Esophagus muscularis mucosa (tissue), 4 donors: ENCODE results near the gene TANGO6. TPM values are rescaled to one million over a fixed set of nuclear protein-coding genes. Genes with fewer than 3 reads are reported as not detected.
"Not testable (repeated sequence)": the region's sequence is repeated elsewhere in the genome, so short reads cannot be mapped to it uniquely, and the experiment has no call there.

Experiments
- DNase-seq: peaks from one replicate; pipeline ENCODE4 v3.0.0-alpha.2; 2017; ENCODE audit errors: extremely low spot score
- H3K27ac ChIP-seq, 4 donors: fragments of 200-600 bp; sonication (generic); replicated peaks in 1 of 4; 1 replicate in 3 of 4; 2 replicates in 1 of 4; pipeline ENCODE4 v1.5.1; 2016 to 2019; ENCODE audit warnings: mild to moderate bottlenecking in 1 of 4
- H3K27me3 ChIP-seq, 4 donors: fragments of 200-600 bp; sonication (generic); one replicate each; pipeline versions ENCODE4 v1.5.1 to v1.6.0; 2016 to 2019
- H3K36me3 ChIP-seq, 4 donors: fragments of 200-600 bp; sonication (generic); one replicate each; pipeline ENCODE4 v1.5.1; 2016 to 2019
- H3K4me1 ChIP-seq, 4 donors: fragments of 200-600 bp; sonication (generic); one replicate each; pipeline ENCODE4 v1.5.1; 2016 to 2019
- H3K4me3 ChIP-seq, 4 donors: fragments of 200-600 bp; sonication (generic); 1 replicate in 2 of 4; 2 replicates in 2 of 4; pipeline ENCODE4 v1.5.1; 2016 to 2019; ENCODE audit warnings: mild to moderate bottlenecking in 4 of 4, moderate library complexity in 1 of 4
- H3K9me3 ChIP-seq, 4 donors: fragments of 200-600 bp; sonication (generic); 1 replicate in 3 of 4; 2 replicates in 1 of 4; pipeline ENCODE4 v1.5.1; 2016 to 2019
- CTCF ChIP-seq, 3 experiments: fragments of 200-600 bp in 2 of 3; fragments of 450-650 bp in 1 of 3; sonication (generic) in 2 of 3; IDR thresholded peaks; one replicate each; pipeline ENCODE4 v1.5.1; 2017 to 2019; ENCODE audit warnings: antibody characterized with exemption in 3 of 3, mild to moderate bottlenecking in 2 of 3, moderate library complexity in 1 of 3
- EP300 ChIP-seq: sonication (generic); formaldehyde crosslinking; IDR thresholded peaks from one replicate; pipeline ENCODE4 v1.6.1; 2017; ENCODE audit warnings: antibody characterized with exemption
- POLR2A ChIP-seq: fragments of 450-650 bp; IDR thresholded peaks from one replicate; pipeline ENCODE4 v1.6.1; 2017; ENCODE audit warnings: antibody characterized with exemption, moderate library complexity, mild to moderate bottlenecking, low read depth
- POLR2AphosphoS5 ChIP-seq, 2 donors: sonication (generic); formaldehyde crosslinking; IDR thresholded peaks; one replicate each; pipeline ENCODE4 v1.6.1; 2017; ENCODE audit warnings: antibody characterized with exemption in 2 of 2
- WGBS: methylation state at CpG from one replicate; pipeline ENCODE4 v1.1.5; 2018; 5-methylcytosine and 5-hydroxymethylcytosine counted together
- intact Hi-C: fragments of 100-400 bp; cut with DNase I; formaldehyde crosslinking; loops from one replicate; pipeline ENCODE4 v1.15.1; 2023
- total RNA-seq, 4 donors: library from RNA; depleted of rRNA; stranded (reverse); fragments of >200 nt; gene quantifications; one replicate each; pipeline versions ENCODE4 v1.1.0 to v1.2.1, GENCODE V29; 2016

TANGO6 gene
- total RNA-seq, 4 donors from 2014 or later, result 15.7 to 21.3 (median 18.3) TPM

GRCh38 chr16:69119536-69119935 lies 276.2 kb downstream of the TANGO6 start:
- no peak for DNase-seq
- intact Hi-C loops, result no loop called here
- WGBS, result 100% methylated on average over 1 of the region's 2 CpGs

GRCh38 chr16:69120096-69120664 lies 276.8 kb downstream of the TANGO6 start:
- 90% methylated on average over 9 of the region's 19 CpGs for WGBS
- Histone ChIP-seq H3K4me3 (no peak overlapping the region), H3K27me3 (no peaks in the 10 kb centered on the region), H3K4me1 (peaks cover 0 to 38% (median 16%) of the 10 kb centered on the region in 4 donors), H3K9me3 (no peaks in the 10 kb centered on the region), H3K27ac (no peak overlapping the region), H3K36me3 (peaks cover 20 to 66% (median 48%) of the 10 kb centered on the region in 4 donors)
- intact Hi-C loops, result loop anchor here (5.0 kb wide), 1 partner anchor 273 kb away; no protein-coding TSS in a partner anchor
- no peak for TF ChIP-seq POLR2A
- no peak for TF ChIP-seq EP300
- TF ChIP-seq POLR2AphosphoS5 (IDR thresholded peaks at IDR 0.05), result no peak
- TF ChIP-seq CTCF (IDR thresholded peaks at IDR 0.05), result no peak
- DNase-seq, result no peak

More at GRCh38 chr16:69119536-69119935, 276.2 kb downstream of the TANGO6 start:
- Histone ChIP-seq H3K27me3 (no peaks in the 10 kb centered on the region), H3K4me1 (peaks cover 0 to 38% (median 16%) of the 10 kb centered on the region in 4 donors), H3K27ac (no peak overlapping the region), H3K4me3 (no peak overlapping the region), H3K9me3 (no peaks in the 10 kb centered on the region), H3K36me3 (peaks cover 20 to 72% (median 53%) of the 10 kb centered on the region in 4 donors)
- TF ChIP-seq POLR2AphosphoS5 (IDR thresholded peaks at IDR 0.05) (no peak), EP300 (no peak), CTCF (IDR thresholded peaks at IDR 0.05) (no peak), POLR2A (no peak)

- Histone ChIP-seq H3K4me1 (peaks cover 0 to 36% (median 17%) of the 10 kb centered on the region in 4 donors), H3K4me3 (no peak overlapping the region), H3K27ac (no peak overlapping the region), H3K27me3 (no peaks in the 10 kb centered on the region), H3K9me3 (no peaks in the 10 kb centered on the region), H3K36me3 (peaks cover 20 to 50% (median 29%) of the 10 kb centered on the region in 4 donors)
- intact Hi-C loops, result loop anchor here (2.0 to 5.0 kb wide), 3 partner anchors 221 to 595 kb away; no protein-coding TSS in a partner anchor
- 79% methylated on average over 3 of the region's 3 CpGs for WGBS
- TF ChIP-seq POLR2AphosphoS5 (IDR thresholded peaks at IDR 0.05) (no peak), CTCF (IDR thresholded peaks at IDR 0.05) (peak; percentile 63 to 70 (median 69))
- DNase-seq, result no peak
Measured at GRCh38 chr16:69123910-69124309, 280.6 kb downstream of the TANGO6 start.

- H3K4me1 ChIP-seq, result peaks cover 0 to 33% (median 16%) of the 10 kb centered on the region in 4 donors
- intact Hi-C loops, result loop anchor here (2.0 to 5.0 kb wide), 2 partner anchors 277 to 596 kb away; no protein-coding TSS in a partner anchor
- H3K4me3 ChIP-seq, H3K9me3 ChIP-seq, DNase-seq, H3K27ac ChIP-seq, H3K27me3 ChIP-seq: not testable (repeated sequence)
- WGBS, result 89% methylated on average over 7 of the region's 8 CpGs
- H3K36me3 ChIP-seq, result peaks cover 17 to 47% (median 25%) of the 10 kb centered on the region in 4 donors
Measured at GRCh38 chr16:69124406-69124805, 281.1 kb downstream of the TANGO6 start.

- not testable (repeated sequence) for DNase-seq
- intact Hi-C loops, result loop anchor here (2.0 to 5.0 kb wide), 2 partner anchors 278 to 596 kb away; no protein-coding TSS in a partner anchor
Measured at GRCh38 chr16:69124961-69125360, 281.6 kb downstream of the TANGO6 start.

More at GRCh38 chr16:69124961-69125360, 281.6 kb downstream of the TANGO6 start:
- H3K9me3 ChIP-seq, H3K27ac ChIP-seq, H3K27me3 ChIP-seq, H3K4me3 ChIP-seq: not testable (repeated sequence)
- Histone ChIP-seq H3K36me3 (peaks cover 12 to 41% (median 19%) of the 10 kb centered on the region in 4 donors), H3K4me1 (peaks cover 3 to 33% (median 18%) of the 10 kb centered on the region in 4 donors)
- 98% methylated on average over 14 of the region's 14 CpGs for WGBS
